Activated naive CD4-positive, alpha-beta T cell treated with Interleukin-2 at 50 U/mL for 16 hours (primary cell): ENCODE measurements around the gene INF2.
"Not testable (repeated sequence)": the region's sequence is repeated elsewhere in the genome, so short reads cannot be mapped to it uniquely, and the experiment has no call there.

Source experiments
- DNase-seq: peaks from one replicate; pipeline ENCODE4 v3.0.0-alpha.2; 2020

Gene INF2

DNA sequence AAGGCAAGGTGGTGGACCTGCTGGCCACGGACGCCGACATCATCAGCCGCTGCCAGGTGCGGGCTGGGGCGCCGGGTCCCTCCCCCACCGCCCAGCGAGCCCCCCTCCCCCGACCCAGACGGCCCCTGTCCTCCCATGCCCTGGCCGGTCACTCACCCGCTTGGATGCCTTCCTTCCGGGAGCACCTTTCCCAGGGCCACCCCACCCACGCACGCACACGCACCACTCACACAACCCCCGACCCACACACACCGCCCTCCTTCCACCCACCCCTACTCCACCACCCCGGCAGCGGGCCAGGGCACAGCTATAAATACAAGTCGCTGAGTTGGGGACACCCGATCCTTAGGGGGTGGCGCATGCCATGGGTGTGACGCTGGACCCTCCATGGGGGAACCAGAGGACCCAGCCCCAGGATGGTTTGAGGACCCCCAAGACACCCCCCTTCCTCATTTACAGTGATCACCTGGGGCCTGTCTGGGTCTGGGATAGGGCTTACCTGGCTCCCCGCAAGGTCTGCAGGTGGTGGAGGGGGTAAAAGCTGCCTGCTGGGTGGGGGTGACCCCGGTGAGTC is 35.1 kb downstream of the INF2 start:
- peak; percentile 23 for DNase-seq

GRCh38 chr14:104724981-104725771 is 35.8 kb downstream of the INF2 start:
- DNase-seq = no peak

DNA sequence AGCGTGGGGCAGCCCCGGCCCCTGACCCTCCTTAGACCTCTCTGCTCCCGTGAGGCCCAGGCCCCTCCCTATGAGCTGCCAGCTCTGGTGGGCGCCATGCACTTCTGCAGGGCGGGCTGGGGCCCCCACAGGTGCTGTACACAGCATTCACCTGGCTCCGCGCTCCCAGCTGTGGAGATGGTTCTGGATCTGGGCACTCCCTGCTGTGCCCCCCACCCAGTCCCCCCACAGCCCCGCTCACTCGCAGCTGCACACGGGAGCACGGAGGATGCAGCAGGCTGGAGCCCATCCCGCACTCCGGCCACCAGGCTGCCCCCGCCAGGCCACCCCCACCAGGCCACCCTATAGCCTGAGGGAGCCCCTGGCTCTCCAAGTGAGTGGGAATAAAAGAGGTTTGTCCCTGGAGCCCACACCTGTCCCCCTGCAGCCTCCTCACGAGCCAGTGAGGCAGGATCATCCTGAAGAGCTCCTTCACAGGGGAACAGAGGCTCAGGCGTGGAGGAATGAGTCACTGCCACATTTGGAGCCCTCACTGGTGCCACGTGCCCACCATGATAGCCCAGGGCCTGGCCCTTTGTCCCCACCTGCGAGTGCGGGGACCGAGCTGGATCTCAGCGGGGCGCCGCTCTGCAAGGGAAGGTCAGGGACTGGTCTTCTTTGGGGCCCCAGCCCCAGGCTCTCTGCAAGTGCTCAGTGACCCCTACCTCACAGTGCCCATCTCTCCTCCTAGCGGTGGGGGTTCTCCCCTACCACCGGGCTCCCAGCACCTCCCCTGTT is 36.5 kb downstream of the INF2 start:
- DNase-seq = no peak

DNA sequence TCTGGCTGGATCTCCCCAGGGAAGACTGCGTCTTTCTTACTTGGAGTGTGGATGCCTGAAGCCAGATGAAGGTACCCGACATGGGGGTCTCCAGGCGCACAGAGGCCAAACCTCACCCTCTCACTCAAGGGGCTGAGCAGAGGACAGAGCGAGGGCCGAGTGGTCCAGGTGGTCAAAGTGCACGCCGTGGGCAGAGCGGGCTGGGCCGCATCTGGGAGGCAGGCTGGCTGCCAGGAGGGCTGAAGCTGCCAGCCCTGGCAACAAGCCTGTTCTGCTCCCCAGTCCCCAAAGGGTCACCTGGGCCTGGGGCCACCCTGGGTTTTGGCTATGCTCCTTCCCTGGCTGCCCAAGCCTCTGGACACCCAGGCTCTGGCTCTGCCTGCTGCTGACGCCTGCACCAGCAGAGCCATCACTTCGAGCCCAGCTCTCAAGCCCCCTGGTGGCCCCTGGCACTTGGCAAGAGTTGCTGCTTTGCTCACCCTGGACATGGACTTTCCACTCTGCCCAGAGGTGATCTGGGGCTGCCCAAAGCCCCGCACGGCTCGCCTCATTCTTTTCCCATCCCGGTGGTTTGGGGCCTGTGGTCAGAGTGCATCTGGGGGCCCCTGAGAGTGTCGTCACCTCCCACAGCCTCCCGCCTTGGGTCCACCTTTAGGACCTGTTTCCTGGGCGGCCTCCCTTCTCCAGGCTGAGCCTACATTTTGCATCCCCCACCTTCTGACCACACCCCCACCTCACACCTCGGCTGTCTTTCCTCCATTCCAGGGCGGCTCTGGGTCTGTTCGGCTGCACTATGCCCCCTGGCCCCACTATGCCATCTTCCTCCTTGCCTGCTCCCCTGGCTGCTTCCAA is 37.4 kb downstream of the INF2 start:
- no peak for DNase-seq

- DNase-seq = no peak
Measured at GRCh38 chr14:104728631-104729030, 39.2 kb downstream of the INF2 start.

GRCh38 chr14:104729176-104729834 is 39.9 kb downstream of the INF2 start:
- DNase-seq = not testable (repeated sequence)

- no peak for DNase-seq
Measured at GRCh38 chr14:104729835-104730181, 40.4 kb downstream of the INF2 start.

DNA sequence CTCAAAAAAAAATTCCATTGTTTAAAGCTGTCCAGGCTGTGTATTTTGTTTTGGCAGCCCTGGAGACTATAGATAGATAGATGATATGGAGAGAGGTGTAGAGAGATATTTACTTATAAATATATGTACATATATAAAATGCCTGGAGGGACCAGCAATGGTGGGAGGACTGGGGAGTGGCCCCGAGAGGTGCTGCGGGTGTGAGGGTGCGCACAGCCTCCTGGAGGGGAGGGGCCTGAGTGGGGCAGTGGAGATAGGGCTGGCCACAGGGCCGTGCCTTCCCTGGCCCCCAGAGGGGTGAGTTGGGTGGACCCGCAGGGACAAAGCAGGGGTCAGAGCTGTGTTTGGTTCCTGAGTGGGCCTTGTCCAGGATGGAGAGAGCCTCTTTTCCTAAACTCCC is 41.1 kb downstream of the INF2 start:
- no peak for DNase-seq

DNA sequence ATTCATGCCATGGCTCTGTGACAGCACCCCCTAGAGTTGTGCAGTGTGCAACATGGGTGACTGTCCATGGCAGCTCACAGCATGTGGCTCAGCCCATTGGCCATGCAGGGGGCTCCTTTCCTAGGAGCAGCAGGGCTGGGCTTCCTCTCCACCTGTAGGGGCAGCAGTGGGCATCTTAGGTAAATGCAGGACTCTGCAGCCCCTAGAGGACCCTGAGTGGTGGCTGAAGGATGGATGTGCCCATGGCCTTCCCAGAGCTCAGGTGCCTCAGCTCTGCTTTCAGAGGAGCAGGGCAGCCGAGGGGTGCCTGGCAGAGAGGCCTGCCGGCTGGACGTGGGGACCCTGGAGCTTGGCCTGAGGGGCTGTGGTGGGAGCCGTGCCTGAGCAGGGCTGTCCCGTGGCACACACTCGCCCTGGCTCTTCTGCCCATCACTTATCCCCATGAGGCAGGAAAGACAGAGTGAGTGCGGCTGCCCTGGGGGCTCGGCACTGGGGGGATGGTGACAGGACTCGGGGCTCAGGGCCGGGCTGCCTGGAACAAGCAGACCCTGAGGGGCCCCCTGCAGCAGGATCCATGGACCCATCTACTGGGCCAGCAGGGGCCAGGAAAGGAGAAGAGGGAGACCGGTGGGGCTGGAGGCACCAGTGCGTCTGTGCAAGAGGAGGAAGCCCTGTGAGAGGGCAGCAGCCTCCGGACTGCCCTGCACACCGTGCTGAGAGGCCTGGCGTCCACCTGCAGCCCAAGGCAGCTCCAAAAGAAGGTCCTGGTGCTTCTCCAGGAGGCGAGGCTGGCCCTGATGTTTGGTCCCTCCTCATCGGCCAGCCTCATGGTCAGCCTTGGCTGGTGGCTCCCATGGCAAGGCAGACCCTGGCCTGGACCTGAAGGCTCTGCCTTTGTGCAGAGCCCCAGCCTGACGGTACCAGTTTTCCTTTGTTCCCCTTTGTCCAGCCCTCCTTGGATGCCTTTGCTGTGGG is 42.2 kb downstream of the INF2 start:
- no peak for DNase-seq

DNA sequence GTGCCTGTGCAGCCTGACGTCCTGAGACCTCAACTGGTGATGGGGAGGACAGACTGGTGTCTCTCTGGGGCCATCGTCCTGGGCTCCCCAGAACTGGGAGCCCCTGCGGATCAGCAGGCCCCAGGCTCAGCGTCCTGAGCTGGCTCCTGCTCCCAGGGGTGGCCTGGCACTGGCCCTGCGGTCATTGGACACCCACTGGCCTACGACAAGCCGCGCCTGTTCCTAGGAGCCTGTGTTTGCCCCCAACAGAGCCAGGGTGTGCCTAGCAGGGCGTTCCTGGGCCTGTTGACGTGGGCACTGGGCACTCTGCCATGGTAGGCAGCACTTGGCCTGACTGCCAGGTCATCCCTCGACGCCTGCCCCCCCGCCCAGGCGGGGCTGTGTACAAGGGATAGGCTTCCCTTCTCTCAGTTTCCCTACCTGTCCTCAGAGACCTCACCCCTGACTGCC is 43.0 kb downstream of the INF2 start:
- no peak for DNase-seq

- no peak for DNase-seq
Measured at GRCh38 chr14:104732931-104733681, 43.7 kb downstream of the INF2 start.

GRCh38 chr14:104734051-104734587 is 44.7 kb downstream of the INF2 start:
- no peak for DNase-seq

GRCh38 chr14:104734601-104734990 is 45.2 kb downstream of the INF2 start:
- DNase-seq = no peak

DNA sequence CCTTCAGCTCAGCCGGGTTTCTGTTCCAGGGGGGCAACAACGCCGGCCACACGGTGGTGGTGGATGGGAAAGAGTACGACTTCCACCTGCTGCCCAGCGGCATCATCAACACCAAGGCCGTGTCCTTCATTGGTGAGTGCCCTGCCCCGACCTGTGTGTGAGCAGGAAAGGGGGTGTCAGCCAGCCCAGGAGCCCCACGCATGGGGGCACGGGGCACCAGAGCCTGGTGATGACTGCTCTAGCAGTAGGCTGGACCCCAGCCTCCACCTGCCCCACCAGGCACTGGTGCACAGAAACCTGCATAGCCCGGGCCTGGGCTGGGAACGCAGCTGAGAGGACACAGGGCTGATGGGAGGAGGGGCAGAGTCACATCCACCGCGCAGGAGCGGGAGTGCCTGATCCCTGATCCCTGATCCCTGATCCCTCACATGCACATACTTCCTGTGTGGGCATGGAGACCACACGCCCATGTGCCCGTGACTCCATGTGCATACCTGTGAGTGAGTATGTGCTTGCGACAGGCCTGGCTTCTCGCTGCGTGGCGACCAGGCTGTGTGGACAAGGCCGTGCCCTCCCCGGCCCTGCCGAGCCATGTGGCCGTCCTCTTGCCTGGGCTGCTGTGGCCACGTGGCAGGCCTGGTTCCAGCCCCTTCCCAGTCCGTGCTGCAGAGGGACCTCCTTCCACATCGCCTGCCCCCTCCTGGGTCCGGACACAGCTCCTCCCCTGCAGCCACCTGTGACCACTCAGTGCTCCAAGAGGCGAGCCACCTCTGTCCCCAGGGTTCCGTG is 45.8 kb downstream of the INF2 start:
- no peak for DNase-seq

DNA sequence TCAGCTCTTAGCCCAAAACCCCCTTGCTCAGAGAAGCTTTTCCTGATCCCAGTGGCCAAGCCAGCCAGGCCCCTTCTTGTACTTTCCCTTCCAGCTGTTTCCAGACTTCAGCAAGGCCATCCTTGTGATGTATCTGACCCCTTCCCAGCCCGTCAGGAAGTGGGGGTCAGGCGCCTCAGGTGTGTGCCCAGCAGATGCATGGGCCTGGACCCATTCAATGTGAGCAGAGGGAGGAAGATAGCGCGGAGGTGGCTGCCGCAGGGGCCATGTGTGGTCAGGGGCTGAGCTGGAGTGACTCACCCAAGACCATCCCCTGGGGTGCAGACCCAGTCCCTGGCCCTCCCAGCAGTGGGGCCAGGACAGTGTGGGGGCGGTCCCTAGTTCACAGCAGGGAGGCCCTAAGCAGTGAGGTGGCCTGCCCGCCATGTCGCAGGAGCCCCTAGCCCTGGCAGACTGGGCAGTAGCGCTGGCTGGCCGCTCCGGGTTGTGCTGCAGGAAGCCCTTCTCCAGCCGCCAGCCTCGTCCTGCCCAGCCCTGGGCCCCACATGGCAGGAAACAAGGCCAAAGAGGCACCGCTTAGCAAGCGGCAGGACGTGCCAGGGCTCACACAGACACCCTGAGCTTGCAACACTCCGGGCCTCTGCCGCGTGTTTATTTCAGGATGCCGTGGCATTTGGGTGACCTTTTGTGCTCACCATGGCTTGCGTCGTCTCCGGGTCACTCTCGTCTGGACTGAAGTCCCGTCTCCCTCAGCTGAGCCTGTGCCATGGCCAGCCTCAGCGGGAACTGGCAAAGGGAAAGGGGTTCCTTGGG is 46.6 kb downstream of the INF2 start:
- no peak for DNase-seq

GRCh38 chr14:104738375-104739019 is 49.1 kb downstream of the INF2 start:
- DNase-seq = no peak

DNA sequence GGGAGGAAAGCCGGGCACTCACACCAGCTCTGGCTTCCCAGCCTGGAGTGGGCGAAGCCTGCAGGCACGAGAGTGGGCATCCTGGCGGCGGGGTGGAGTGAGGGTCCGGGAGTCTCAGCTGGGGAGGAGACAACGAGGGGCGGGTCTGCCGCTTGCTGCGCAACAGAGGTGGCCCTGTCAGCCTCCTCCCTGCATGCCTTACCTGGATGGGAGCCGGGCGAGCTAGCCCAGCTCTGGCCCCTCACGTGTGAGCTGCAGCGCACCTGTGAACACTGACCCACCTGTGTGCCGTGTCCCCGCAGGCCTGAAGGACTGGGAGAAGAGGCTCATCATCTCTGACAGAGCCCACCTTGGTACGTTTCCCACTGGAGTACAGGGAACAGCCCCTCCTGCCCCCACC is 49.6 kb downstream of the INF2 start:
- no peak for DNase-seq
